GM19468 (cell line): ENCODE measurements around the gene DIPK1B.
A peak's percentile ranks its signal among the peaks of the same experiment; 100 is the strongest.

Experiments
- ATAC-seq: cut with Tn5 transposase; IDR thresholded peaks from one replicate; pipeline ENCODE4 v1.9.1; 2021; ENCODE audit warnings: mild to moderate bottlenecking, moderate library complexity, moderate number of reproducible peaks; ENCODE audit not compliant: unreplicated experiment; ENCODE audit errors: extremely low read depth

The DIPK1B gene

GRCh38 chr9:136685790-136686533 lies 26.4 kb upstream of the DIPK1B start:
- ATAC-seq: no peak

DNA sequence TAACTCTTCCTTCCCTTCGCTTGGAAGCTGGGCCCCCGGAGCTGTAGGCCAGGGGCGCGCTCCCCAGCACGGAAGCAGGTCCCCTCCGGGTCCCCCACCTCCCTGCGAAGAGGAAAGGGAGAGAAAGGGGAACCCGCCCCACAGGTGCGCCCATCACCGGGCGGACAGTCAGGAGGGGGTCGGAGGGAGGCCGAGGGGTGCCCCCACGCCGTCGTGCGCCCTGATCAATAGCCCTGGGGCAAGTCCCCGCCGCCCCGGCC lies 25.9 kb upstream of the DIPK1B start:
- no peak for ATAC-seq

- peak; percentile 17 for ATAC-seq
Observed at GRCh38 chr9:136686794-136687711, 25.3 kb upstream of the DIPK1B start, which contains the start of gene AGPAT2. Gene AGPAT2, minus strand, starts transcription at chr9:136687457. Its CDS starts 100 bp downstream, at chr9:136687357.

DNA sequence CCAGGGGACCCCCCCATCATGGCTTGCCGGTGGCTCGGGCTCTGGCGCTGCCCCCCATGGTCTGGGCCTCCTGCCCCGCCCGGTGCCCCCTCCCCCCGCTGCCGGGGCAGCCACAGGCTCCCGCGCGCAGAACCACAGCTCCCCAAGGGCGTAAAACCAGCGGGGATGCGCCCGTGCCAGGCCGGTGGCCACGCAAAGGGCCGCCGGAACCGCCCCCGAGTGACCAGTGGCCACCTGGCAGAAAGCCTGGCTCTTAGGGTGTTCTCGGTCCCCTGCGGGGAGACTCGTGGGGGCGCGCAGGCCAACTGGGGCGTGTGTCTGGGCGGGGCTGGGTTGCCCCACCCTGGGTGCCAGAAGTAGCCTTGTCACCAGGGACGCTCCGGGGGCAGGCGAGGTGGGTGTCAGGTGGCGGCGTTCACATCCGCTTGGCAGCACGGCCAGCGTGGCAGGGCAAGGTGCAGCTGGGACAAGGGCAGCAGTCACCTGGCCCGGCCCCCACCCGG lies 24.6 kb upstream of the DIPK1B start:
- ATAC-seq: no peak

DNA sequence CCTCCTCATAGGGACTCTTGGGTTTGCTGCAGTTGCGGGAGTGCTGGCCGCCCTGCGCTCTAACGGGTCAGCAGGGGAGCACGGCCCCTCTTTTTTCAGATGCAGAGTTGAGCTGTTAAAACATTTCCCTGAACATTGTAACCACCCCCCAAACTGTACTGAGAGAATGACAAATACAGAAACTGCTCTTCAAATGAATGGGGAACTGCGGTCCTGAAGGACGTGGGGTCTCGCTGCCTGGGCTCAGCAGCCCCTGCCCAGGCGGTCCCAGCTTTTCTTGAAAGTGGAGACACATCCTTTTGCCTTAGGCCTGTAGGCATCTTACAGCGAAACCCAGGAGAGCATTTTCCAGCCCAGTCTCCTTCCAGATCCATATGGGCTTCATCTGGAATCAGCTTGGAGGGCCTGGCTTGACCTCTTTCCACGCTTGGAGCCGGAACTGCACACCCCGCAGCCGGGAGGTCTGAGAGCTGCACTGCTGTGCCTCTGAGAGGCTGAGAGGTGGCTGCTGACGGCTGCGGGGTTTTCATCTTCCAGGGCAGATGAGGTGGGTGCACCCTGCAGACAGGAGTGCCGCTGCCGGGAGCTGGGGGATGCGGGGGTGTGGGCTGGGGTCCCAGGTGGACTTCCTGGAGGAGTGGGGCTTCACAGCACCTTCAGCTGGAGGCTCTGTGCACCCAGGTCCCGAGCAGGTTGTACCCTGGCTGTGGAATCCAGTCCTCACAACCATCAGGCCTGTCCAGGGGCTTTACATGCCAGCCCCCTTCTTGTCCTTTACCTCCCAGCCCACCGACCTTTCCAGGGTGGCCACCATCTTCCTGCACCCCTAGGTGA lies 23.9 kb upstream of the DIPK1B start:
- no peak for ATAC-seq

GRCh38 chr9:136689108-136689460 lies 23.3 kb upstream of the DIPK1B start:
- ATAC-seq: no peak

- ATAC-seq: no peak
Observed at GRCh38 chr9:136690104-136690805, 22.1 kb upstream of the DIPK1B start.

GRCh38 chr9:136690806-136691261 lies 21.5 kb upstream of the DIPK1B start:
- no peak for ATAC-seq

DNA sequence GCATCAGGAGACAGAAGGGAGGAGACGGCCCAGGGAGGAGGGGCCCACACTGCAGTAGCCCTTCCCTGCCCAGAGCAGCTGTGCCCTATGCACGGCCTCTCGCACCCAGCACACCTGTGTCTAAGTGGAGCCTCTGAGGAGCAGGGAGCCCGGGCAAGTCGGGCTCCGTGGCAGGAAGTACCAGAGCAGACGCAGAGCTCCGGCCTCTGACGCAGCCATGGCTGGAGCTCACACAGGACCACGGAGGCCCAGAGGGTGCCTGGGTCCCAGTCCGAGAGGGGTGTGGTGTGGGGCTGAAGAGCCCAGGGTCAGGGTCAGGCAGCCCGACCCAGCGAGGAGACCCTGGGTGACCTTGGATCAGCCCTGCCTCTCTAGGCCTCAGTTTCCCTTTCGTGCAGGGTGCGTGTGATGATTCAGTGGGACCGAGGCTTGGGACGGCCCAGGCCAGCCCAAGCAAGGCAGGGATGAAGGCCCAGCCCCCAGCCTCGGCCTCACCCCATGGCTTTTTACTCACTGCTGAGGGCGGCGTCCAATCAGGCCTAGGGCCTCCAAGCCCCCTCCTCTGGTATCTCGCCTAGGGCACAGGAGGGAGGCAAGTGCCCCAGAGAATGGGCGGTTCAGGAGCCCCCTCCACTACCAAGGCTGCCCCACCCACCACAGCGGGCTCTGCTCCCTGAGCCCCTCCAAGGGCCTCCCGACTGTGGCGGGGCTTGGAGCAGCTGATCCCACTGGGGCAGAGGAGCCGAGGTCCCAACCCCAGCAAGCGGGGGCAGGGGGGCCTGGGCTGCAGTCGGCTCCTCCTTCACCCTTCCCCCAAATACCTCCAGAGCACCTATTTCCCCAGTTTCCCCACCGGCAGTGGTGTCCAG lies 20.8 kb upstream of the DIPK1B start:
- no peak for ATAC-seq

- ATAC-seq: no peak
Observed at GRCh38 chr9:136692185-136693134, 19.9 kb upstream of the DIPK1B start.

DNA sequence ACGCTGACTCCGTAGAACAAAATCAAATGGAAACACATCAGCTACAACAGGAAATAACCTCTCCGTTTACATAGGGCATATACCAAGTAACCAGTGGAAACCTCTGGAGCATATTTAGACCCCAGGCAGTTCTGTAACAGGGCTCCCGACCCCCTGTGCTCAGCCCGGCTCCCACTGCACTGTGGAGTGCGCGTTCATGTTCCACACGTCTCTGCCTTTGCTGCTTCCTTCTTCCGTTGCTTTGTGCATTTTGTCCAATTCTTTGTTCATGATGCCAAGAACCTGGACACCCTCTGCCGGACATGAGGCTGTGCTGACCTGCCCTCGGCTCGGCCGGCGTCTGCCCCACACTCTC lies 19.3 kb upstream of the DIPK1B start:
- no peak for ATAC-seq

DNA sequence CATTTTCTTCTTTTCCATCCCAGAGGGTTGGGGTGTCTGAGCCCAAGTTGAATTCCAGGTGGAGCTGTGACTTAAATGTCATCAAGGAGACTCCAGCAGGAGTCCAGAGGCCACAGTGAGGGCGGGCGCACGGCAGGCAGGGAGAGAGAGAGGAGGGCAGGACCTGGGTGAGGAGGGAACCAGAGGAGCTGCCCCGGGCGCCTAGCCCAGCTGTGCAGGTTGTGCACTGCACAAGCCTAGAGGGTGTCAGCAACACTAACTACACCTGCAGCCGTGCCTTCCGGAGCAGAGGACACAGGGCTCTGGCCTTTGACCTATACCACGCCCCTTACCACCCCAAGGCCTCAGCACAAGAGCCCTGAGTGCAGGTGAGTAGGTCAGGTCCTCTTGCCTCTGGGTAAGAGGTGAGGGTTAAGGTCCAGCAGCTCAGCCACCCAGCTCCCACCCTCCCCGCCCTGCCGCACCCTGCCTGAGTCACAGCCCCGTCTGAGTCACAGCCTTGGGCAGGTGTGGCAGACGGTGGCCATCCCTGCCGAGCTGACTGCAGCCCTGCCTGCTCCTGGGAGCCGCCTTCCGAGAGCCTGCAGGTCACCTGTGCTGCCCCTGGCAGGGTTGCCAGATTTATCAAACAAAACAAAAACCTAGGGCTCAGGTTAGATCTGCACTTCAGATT lies 18.7 kb upstream of the DIPK1B start:
- ATAC-seq: no peak

GRCh38 chr9:136694163-136694871 lies 18.1 kb upstream of the DIPK1B start:
- no peak for ATAC-seq

DNA sequence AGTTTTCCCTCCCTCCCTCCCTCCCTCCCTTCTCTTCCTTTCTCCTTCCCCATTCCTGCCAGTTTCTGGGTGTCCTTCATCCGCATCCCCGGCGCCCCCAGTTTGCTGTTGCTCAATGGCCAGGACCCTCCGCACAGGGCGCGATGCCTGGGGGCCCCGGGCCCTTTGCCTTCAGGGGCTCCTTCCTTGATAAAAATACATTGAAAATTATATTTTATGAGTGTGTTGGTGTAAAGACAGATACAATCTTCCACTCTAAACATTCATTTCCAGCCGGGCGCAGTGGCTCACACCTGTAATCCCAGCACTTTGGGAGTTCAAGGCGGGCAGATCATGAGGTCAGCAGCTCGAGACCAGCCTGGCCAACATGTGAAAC lies 17.5 kb upstream of the DIPK1B start:
- ATAC-seq: no peak

- no peak for ATAC-seq
Observed at GRCh38 chr9:136695435-136695895, 16.9 kb upstream of the DIPK1B start.

GRCh38 chr9:136695955-136696354 lies 16.4 kb upstream of the DIPK1B start:
- ATAC-seq: no peak

DNA sequence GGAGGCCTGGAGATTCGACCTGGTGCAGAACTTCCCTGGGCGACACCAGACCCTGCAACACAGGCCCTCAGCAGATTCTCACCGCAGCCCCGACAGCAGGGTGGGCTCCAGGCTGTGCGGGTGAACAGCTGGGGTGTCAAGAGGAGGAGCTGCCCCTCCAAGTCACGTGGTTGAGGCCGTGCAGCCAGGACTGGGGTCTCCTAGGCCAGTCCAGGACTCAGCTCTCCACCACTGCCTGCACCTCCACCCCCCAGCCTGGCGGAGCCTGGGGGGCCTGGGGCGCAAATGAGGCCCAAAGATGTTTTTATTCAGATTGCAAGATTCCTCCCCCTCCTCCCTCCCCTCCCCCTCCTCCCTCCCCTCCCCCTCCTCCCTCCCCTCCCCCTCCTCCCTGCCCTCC lies 15.9 kb upstream of the DIPK1B start:
- ATAC-seq: no peak
